HG02981 (cell line): ENCODE results near the gene RPL3.

Experiments used
- ATAC-seq: cut with Tn5 transposase; IDR thresholded peaks from one replicate; pipeline ENCODE4 v1.9.1; 2021; ENCODE audit warnings: mild to moderate bottlenecking, moderate library complexity; ENCODE audit not compliant: unreplicated experiment

RPL3 gene

GRCh38 chr22:39265143-39265886 lies 54.1 kb downstream of the RPL3 start:
- ATAC-seq: no peak

- ATAC-seq: no peak
Observed at GRCh38 chr22:39264349-39265038, 54.9 kb downstream of the RPL3 start.

- no peak for ATAC-seq
Observed at GRCh38 chr22:39263626-39264348, 55.6 kb downstream of the RPL3 start.
